ENCODE data around the gene HNRNPC.
"Not testable (repeated sequence)": the region's sequence is repeated elsewhere in the genome, so short reads cannot be mapped to it uniquely, and the experiment has no call there.

The HNRNPC gene

GRCh38 chr14:21268617-21269251 lies 508 bp downstream of the HNRNPC start:
- DNase-seq (ENCODE audit: low spot score): no peak

- DNase-seq (ENCODE audit: low spot score): no peak
Measured at GRCh38 chr14:21267886-21268616, 1.2 kb downstream of the HNRNPC start.

GRCh38 chr14:21267431-21267845 lies 1.8 kb downstream of the HNRNPC start:
- no peak for DNase-seq (ENCODE audit: low spot score)

- DNase-seq (ENCODE audit: low spot score): no peak
Measured at GRCh38 chr14:21264025-21264801, 5.0 kb downstream of the HNRNPC start.

- DNase-seq (ENCODE audit: low spot score): no peak
Measured at GRCh38 chr14:21263284-21264024, 5.8 kb downstream of the HNRNPC start.

GRCh38 chr14:21262410-21262809 lies 6.8 kb downstream of the HNRNPC start:
- no peak for DNase-seq (ENCODE audit: low spot score)

GRCh38 chr14:21261824-21262223 lies 7.4 kb downstream of the HNRNPC start:
- DNase-seq (ENCODE audit: low spot score): no peak

- no peak for DNase-seq (ENCODE audit: low spot score)
Measured at GRCh38 chr14:21258889-21259787, 10.1 kb downstream of the HNRNPC start.

GRCh38 chr14:21258005-21258888 lies 11.0 kb downstream of the HNRNPC start:
- DNase-seq (ENCODE audit: low spot score): no peak

- no peak for DNase-seq (ENCODE audit: low spot score)
Measured at GRCh38 chr14:21257394-21257909, 11.8 kb downstream of the HNRNPC start.

GRCh38 chr14:21256539-21257393 lies 12.5 kb downstream of the HNRNPC start:
- no peak for DNase-seq (ENCODE audit: low spot score)

- not testable (repeated sequence) for DNase-seq (ENCODE audit: low spot score)
Measured at GRCh38 chr14:21256102-21256447, 13.2 kb downstream of the HNRNPC start.

GRCh38 chr14:21255385-21256101 lies 13.7 kb downstream of the HNRNPC start:
- DNase-seq (ENCODE audit: low spot score): no peak

- DNase-seq (ENCODE audit: low spot score): no peak
Measured at GRCh38 chr14:21252149-21252548, 17.1 kb downstream of the HNRNPC start.

GRCh38 chr14:21251215-21251614 lies 18.0 kb downstream of the HNRNPC start:
- no peak for DNase-seq (ENCODE audit: low spot score)

GRCh38 chr14:21248739-21249411 lies 20.4 kb downstream of the HNRNPC start:
- DNase-seq (ENCODE audit: low spot score): no peak

- no peak for DNase-seq (ENCODE audit: low spot score)
Measured at GRCh38 chr14:21248338-21248737, 20.9 kb downstream of the HNRNPC start.

- DNase-seq (ENCODE audit: low spot score): no peak
Measured at GRCh38 chr14:21245813-21246212, 23.4 kb downstream of the HNRNPC start.

All from HuH-7.5 (cell line).